CD4-positive, alpha-beta T cell treated with Interleukin-10 for 1 hour (primary cell): ENCODE results near the gene PRKCZ.

Experiments
- DNase-seq: peaks from one replicate; pipeline ENCODE4 v3.0.0-alpha.2; 2020

The PRKCZ gene

DNA sequence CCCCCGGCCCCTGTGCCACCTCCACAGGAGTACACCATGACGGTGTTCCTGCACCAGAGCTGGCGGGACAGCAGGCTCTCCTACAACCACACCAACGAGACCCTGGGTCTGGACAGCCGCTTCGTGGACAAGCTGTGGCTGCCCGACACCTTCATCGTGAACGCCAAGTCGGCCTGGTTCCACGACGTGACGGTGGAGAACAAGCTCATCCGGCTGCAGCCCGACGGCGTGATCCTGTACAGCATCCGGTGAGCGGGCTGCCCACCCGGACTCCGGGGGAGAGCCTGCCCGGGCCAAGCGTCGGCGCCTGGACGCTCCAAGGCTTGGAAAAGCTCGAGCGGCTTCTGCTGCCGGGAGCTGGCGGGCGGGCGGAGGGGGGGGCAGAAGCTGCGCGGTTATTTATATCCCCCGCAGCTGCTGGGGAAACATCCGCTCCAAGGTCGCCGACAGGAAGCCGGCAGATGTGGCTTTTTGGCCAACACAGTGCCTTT lies 24.7 kb upstream of the PRKCZ start:
- no peak for DNase-seq

DNA sequence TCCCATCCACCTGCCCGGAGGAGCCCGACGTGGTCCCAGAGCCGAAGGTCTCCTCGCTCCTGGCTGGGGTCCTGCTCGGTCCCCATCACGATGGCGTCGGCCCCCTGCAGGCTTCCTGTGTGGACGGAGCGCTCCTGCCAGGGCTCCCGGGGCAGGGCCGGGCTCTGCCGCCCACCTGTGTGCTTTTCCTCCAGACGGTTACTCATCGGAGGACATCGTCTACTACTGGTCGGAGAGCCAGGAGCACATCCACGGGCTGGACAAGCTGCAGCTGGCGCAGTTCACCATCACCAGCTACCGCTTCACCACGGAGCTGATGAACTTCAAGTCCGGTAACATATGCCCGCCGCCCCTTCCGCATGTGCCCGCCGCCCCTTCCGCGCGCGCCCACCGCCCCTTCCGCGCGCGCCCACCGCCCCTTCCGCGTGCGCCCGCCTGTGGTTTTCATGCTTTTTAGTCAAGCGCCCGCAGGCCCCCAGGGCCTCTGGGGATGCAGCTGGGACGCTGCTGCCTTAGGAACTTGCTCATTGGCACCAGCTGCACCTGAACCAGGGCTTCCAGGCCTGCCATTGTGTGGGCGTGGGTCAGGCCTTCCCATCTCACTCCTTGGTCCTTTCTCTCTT lies 22.1 kb upstream of the PRKCZ start:
- no peak for DNase-seq

- DNase-seq = no peak
These were observed 21.2 kb upstream of the PRKCZ start for GRCh38 chr1:2028870-2029560.

DNA sequence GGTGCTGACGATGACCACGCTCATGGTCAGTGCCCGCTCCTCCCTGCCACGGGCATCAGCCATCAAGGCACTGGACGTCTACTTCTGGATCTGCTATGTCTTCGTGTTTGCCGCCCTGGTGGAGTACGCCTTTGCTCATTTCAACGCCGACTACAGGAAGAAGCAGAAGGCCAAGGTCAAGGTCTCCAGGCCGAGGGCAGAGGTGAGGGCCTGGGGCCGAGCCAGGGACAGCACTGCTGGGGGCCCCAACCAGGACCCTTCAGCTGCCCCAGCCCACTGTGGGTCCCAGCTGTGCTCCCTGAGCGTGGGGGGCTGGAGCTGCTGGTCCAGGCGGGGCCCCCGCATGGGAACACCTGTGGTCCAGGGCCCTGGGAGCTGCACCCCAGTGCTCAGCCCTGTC lies 20.6 kb upstream of the PRKCZ start:
- DNase-seq = no peak

DNA sequence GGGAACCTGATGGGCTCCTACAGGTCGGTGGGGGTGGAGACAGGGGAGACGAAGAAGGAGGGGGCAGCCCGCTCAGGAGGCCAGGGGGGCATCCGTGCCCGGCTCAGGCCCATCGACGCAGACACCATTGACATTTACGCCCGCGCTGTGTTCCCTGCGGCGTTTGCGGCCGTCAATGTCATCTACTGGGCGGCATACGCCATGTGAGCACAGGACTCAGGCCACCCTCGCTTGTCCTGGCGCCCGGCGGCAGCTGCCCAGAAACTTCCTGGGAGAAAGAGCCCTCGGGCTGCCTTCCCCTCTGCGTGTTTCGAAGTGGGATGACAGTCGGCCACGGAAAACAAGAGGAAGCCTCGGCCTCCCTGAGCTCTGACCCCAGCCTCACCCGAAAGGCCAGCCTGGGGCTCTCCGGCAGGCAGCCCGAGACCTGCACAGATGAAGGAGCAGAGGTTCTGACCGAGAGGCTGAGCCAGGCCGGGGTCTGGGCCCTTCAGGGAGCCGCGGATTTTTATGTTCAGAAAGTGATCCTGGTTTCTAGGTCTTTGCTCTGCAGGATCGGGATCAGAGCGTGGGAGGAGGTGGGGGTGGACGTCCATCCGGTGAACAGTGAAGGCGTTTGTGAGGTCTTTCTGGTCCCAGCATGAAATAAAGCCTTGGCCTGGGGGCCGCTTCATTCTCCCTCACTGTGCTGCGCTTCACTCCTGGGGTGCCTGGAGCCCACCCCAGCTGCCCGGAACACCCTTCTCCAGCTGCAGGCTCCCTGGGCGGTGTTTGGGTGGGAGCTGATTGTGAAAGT lies 19.9 kb upstream of the PRKCZ start:
- DNase-seq = no peak

GRCh38 chr1:2031546-2032540 lies 18.4 kb upstream of the PRKCZ start:
- DNase-seq = no peak

DNA sequence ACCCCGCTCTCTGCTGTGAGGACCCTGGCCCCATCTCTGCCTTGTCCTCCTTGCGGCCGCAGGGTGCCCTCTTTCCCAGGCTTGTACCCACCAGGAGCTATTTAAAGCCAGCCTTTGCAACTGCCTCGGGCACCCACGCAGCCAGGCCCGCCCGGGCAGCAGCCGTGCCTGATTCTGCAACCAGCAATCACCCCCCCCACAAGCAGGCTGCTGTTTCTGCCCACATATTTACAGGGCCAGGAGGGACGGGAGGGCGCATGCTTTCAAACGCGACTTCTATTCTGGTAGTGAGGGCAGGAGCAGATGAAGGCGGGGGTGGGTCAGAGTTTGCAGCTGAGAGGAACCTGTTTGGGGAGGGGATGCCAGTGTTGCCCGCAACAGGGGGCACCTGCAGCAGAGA lies 17.5 kb upstream of the PRKCZ start:
- no peak for DNase-seq

- no peak for DNase-seq
These were observed 17.0 kb upstream of the PRKCZ start for GRCh38 chr1:2033165-2033564.

GRCh38 chr1:2036287-2036686 lies 13.9 kb upstream of the PRKCZ start:
- no peak for DNase-seq

GRCh38 chr1:2037314-2037979 lies 12.8 kb upstream of the PRKCZ start:
- DNase-seq = no peak

- no peak for DNase-seq
These were observed 12.0 kb upstream of the PRKCZ start for GRCh38 chr1:2038229-2038628.

- no peak for DNase-seq
These were observed 11.0 kb upstream of the PRKCZ start for GRCh38 chr1:2039251-2039650.

DNA sequence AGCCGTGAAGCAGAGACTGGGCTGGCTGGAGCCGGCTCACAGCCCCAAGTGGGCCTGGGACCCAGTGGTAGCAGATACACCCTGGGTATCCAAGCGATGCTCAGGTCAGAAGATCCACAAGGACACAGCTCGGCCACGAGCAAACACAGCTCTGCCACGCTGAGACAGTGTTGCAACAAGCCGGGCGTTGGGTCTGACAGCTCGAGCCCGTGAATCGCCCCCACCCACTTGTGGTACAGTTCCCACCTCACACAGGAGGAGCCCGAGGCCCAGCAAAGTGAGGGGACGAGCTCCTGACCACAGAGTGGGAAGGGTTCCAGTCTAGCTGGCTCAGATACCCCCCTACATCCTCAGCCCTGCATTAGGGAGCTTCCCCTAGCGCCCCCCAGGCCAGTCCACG lies 8.9 kb upstream of the PRKCZ start:
- DNase-seq = no peak

DNA sequence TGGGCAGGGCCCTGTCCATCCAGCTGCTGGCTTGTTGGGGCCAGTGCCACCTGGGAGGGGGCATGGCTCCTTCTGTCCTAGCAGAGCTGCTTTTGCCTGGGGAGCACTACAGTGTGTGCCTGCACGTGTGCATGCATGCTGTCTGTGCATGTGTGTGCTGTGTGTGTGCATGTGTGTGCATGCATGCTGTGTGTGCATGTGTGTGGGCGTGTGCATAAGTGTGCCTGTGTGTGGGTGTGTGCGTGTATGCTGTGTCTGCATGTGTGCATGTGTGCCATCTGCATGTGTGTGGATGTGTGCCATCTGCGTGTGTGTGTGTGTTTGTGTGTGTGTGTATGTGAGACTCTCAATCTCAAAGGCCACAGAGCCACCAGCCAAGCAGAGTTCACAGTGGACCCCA lies 8.3 kb upstream of the PRKCZ start:
- DNase-seq = no peak

GRCh38 chr1:2042830-2043773 lies 7.1 kb upstream of the PRKCZ start:
- DNase-seq = no peak

DNA sequence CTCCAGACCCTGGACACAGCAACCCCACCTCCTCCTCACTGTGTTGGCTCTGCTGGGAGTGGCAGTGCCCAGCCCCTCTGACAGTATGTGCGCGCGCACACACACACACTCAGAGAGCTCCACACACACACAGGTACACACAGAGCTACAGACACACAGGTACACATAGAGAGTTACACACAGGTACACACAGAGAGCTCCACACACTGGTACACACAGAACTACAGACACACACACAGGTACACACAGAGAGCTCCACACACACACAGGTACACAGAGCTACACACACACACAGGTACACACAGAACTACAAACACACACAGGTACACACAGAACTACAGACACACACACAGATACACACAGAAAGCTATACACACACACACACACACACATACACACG lies 6.3 kb upstream of the PRKCZ start:
- DNase-seq = no peak

DNA sequence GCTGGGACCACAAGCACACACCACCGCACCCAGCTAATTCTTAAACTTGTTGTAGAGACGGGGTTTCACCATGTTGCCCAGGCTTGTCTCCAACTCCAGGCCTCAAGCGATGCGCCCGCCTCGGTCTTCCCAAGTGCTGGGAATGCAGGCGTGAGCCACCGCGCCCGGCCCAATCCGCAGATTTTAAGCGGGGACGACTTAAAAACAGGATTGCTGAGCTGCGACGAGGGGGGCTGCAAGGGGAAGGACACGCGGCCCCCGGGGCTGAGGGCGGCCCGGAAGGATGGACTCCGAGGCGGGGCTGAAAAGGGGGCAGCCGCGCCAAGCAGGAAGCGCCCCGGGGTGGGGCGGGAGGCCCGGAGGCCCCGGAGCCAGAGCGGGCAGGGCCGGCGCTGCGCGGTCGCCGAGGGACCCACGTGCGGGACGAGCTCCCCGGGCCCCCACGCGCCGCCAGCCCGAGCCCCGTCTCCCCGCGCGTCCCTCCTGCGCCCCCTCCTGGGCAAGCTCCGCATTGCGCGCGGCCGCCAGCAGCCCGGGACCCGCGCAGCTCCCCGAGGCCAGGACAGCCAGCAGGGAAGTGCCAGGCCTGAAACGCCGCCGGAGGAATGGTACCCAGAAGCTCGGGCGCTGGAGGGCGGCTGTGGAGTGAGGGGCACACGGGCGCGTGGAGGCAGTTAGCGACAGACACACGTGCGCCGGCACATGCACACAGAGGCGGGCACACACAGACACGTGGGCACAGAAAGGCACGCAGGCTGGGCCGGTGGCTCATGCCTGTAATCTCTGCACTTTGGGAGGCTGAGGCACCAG lies 5.5 kb upstream of the PRKCZ start:
- DNase-seq = peak; percentile 82

DNA sequence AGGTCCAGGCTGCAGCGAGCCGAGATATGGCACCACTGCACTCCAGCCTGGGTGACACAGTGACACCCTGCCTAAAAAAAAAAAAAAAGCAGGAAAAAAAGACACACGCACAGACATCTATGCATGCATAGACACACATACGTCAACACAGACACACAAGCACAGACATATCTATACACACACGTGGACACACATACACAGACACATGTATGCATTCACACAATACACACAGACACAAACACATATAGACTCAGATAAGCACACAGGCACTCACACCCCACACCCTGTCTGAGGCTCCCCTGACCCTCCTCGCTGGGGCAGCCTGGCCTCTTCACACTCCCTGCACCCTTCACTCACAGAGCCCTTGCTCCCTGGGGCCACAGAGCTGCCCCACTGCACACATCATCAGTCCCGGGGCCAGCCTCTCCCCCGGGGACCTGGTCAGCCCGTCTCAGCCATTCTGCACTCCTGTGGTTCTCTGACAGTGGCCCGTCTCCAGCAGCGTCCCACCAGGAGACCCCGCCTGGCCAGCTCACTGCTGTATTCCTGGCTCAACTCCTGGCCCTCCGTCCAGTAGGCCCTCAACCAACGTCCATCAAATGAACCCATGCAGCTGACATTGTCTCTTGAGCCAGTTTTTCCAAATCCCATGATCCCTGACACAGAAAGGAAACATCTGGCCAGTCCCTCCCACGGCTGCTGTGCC lies 4.6 kb upstream of the PRKCZ start:
- no peak for DNase-seq

DNA sequence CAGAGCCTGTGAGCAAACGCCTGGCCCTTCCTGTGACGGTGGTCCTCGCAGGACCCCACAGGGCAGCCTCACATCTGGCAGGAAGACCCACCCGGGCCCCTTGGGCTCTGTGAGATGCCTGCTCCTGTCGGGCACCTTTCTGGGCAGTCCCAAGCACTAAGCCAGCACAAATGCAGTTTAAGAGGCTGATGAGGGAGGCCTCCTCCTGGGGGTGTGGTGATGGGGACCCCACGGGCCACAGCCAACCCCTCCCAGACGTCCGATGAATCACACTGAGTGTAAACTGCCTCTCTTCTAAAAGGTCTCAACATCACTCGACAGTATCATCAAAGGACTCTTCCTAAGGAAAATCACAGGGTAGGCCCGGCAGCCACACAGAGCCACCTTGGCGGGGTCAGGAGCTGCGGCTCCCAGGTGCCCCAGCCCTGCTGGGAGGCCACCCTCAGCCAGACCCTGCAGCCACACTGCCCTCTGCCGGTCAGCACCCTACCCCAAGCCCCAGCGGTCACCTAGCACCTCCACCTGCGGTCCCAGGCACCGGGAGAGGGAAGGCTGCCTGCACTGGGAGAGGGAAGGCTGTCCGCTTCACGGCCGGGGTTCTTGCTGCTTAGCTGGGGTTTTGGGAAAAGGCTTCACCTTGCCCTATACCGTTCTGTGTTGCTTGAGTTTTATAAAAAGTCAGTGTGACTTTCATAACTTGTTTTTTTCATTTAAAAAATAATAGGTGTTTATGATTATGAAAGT lies 3.9 kb upstream of the PRKCZ start:
- peak; percentile 45 for DNase-seq
